NCI-H187 (cell line): ENCODE data around the gene EHBP1.
A peak's percentile ranks its signal among the peaks of the same experiment; 100 is the strongest.
"Not testable (repeated sequence)": the region's sequence is repeated elsewhere in the genome, so short reads cannot be mapped to it uniquely, and the experiment has no call there.

Source experiments
- DNase-seq, 2 experiments: peaks; one replicate each; lab custom pipeline; 2025; lab: John Stamatoyannopoulos, UW

Gene EHBP1

DNA sequence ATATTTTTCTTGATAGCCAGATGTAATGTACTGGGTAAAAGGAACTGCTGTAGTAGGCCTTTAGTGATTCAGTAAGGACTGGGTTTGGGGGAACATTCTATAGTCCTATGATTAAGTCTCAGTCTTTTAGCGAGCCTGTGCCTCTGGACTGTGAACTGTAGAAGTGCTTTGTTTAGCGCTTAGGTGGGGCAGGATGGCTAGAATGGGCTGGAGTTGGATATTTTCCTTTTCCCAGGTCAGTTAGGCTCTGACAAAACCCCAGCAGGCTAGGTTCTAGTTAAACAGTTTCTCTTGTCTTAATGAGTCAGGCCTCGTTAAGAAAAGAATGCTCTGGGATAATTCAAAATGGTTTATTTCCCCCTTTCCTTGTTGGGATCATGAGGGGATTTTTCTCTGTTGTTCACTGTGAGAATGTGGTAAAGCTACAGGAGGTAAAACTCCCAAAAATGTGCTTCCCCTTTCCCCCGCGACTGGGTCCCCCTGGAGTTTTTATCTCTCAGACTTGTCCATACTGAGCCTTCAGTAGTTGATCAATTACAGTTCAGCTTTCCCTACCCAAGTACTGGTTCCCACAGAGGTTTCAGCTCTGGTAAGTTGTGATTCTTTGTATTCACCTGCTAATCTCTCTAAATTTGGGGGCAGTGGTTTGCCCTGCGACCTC, 31.5 kb downstream of the EHBP1 start:
- no peak for DNase-seq

DNA sequence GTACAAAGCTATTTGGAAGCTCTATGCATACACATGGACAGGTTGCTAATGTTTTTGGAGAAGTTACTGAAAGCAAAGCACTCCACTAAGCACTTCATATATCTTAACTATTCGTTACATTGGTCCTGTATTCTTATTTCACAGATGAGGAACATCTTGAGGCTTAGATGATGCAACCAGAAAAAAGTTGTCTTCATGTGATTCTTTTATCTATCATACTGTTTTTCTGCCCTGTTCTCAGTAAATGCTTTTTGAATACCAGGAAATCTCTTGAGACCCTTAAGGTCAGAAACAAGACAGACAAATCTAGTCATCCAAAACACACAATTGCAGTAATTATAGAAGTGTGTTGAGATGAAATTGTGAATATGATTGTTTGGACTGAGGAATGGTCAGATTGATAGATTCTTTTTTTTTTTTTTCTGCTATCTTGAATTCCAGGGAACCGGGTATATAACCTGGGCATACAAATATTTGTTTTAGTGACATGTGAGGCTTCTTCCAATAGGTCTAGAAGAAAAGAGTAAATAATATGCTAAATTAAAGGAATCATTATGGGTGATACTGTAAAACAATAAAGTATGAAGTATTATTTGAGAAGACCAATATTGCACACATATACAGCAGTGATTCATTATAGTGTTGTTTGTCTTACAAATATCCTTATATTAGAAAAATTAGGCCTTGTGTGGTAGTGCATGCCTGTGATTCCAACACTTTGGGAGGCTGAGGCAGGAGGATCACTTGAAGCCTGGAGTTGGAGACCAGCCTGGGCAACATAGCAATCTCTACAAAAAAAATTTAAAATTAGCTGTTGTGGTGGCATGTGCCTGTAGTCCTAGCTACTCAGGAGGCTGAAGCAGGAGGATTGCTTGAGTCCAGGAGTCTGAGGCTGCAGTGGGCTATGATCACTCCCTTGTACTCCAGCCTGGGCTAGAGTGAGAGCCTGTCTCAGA, 33.7 kb downstream of the EHBP1 start:
- DNase-seq, result no peak

DNA sequence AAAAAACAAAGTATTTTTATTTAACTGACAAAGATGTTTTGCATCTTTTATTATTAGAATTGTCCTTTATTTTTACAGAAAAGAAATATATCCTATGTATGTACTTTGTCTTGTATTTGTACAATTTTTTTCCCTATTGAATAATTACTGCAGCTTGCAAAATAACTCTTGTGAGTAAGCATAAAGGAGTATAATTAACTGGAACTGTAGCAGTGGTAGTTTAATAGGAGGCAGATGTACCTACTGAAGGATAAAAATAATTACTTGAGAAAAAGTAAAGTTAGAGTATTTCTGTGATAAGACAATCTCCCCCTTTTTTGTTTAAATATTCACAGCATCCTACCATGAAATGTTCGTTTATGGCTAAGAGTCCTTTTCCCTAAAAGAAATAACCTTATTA, 34.7 kb downstream of the EHBP1 start:
- DNase-seq, result no peak

DNA sequence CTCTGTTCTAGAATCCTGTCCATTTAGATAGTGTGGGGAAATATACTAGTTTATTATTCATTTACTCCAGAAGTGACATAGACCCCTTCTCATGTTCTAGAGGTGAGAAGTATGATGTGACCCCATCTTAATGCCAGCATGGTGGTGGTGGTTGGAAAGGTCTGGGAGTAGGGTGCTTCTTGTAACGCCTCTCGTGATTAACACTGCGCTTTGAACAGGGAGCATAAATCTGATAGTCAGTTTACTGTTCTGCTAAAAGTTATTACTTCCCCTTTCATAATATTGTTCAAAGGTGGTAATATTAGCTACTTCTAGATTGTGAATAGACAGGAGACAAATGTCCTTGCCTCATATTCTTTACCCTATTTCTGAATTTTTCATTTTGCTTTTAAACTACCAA, 35.6 kb downstream of the EHBP1 start:
- DNase-seq, result no peak

DNA sequence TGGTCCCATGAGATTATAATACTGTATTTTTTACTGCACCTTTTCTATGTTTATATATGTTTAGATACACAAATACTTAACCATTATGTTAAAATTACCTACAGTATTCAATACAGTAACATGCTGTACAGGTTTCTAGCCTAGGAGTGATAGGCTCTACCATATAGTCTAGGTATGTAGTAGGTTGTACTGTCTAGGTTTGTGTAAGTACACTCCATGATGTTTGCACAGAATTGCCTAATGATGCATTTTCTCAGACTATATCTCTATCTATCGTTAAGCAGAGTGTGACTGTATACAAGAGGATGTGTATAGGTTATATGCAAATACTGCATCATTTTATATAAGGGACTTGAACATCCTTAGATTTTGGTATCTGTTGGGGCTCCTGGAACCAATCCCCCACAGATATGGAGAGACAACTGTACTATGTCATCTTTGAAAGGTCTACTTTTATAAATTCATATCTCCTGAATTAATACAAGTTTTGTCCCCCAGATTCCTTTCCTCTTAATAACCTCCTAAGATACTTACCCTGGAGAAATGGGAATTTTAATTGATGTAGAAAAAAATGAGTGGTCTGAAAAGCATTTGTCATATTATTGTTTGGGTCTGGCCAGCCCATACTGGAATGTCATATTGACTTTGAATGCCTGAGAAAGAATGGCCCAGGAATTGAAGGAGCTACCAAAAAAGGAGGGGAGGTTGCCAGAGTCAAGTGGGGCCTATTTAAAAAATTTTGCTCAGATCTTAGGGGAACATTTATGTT, 36.6 kb downstream of the EHBP1 start:
- no peak for DNase-seq

DNA sequence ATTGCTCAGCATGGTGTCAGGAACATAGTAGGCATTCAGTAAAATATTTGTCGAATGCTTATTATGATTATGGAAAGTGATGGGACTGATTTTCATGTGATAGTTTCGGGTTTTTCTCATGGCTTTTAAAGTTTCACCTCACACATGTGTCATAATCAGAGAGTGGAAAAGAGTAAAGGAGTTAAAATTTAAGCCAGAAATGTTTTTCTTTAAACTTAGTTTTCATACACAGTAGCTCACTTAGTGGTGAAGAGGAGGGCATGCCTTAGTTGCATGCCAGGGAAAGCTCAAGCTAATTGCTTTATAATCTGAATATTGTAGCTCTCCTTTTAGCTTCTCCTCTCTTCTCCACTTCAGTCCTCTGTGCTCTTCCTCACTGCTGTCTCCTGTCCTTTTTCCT, 38.0 kb downstream of the EHBP1 start:
- no peak for DNase-seq

DNA sequence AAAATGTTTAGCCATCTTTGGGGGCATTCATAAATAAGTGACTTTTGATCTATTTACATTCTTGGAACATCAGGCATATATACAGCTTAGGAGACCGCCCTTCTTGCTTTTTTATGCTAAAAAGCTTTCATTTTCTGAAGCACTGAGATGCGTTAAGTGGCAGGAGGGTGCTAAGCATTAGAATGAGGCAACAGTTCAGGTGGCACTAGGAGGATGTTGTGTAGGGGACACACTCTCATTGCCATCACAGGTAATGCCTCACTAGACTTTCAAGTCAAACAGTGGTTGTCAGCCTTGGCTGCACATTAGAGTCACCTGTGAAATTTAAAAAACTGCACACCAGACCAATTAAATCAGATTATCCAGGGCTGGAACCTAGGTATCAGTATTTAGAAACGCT, 39.1 kb downstream of the EHBP1 start:
- DNase-seq, result no peak

DNA sequence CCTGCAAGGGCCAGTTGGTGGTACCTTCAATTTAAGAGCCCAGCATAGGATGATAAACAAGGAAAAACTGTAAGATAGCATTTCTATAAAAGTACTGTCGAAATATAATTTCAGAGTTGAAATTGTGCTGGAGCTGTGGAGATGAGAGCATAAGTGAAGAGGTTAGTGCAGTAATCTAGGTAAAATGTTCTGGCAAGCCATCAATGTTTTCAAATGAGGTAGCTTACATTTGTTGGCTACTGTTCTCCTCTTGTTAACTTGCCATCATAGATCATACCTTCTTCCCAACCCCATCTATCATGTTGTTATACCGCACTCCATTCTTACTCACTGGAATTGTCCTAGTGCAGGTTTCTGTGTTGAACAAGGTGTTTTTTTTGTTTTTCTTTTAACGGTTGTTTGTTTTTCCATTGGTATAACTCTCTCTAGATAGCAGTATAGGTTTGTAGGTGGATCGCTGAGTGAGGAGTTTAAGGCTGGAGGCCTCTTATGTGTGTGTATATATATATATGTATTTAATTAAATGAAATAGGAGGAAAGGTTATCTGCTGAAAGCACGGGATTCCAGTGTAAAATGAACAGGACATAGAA, 40.5 kb downstream of the EHBP1 start:
- no peak for DNase-seq

DNA sequence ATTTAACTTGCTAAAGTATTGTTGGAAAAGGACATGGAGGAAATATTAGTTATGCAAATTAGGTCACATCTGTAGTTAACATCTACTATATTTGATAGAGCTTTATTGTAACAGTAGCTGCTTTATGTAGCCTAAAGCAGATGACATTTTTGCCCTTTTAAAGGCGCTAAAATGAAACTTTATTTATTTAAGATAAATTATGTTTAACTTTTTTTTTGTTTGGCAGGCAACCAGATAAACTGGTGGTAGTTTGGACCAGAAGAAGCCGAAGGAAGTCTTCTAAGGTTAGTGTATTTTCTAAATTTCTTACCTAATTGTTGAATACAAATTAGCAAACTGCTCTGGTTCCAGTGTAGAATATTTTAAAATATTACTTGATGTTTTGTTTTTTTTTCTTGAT, 41.7 kb downstream of the EHBP1 start:
- DNase-seq, result no peak

DNA sequence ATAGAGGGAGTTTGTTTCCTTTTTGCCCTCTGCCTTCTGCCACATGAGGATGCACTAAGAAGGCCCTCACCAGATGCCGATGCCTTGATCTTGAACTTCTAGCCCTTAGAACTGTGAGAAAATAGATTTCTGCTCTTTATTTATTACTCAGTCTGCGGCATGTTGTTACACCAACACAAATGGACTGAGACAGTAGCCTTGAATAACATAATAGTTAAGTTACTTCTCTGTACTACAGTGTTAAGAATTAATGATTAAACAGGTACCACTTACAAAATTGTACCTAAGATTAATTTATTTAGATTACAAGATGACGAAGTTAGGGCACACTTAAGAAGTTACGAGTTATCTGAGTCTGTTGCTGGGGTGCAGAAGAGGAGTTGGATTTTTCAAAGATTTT, 42.4 kb downstream of the EHBP1 start:
- DNase-seq, result no peak

DNA sequence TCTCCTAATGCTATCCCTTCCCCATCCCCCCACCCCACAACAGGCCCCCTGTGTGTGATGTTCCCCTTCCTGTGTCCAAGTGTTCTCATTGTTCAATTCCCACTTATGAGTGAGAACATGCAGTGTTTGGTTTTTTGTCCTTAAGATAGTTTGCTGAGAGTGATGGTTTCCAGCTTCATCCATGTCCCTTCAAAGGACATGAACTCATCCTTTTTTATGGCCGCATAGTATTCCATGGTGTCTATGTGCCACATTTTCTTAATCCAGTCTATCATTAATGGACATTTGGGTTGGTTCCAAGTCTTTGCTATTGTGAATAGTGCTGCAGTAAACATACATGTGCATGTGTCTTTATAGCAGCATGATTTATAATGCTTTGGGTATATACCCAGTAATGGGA, 43.6 kb downstream of the EHBP1 start:
- not testable (repeated sequence) for DNase-seq

DNA sequence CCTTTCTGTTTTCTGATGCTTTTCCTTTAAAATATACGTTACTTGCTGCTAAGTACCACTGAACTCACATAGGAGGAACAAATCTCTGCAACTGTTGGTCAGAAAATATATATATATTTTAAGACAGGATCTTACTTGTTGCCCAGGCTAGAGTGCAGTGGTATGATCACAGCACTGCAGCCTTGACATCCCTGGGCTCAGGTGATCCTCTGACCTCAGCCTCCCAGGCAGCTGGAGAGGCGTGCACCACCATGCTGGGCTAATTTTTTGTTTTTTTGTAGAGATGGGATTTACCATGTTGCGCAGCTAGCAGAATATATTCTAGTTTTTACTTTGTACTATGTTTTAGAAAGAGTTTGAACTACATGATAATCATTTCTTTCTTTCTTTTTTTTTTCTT, 51.5 kb downstream of the EHBP1 start:
- DNase-seq, result no peak

DNA sequence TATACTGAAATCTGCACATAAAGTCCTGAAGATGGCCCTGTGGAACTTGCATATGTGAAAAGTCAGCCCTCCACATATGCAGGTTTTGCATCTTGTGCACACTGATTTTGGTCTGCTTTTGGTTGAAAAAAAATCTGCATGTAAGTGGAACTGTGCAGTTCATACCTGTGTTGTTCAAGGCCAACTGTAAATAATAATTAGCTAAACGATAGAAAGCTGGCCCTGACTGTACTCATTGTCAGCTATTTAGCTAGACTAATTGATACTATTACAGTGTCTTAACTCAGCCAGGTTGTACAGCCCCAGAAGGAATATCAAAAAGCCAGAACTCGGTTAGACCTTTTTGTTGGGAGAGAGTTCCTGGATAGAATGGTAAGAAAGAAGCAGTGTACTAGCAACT, 54.5 kb downstream of the EHBP1 start:
- no peak for DNase-seq

DNA sequence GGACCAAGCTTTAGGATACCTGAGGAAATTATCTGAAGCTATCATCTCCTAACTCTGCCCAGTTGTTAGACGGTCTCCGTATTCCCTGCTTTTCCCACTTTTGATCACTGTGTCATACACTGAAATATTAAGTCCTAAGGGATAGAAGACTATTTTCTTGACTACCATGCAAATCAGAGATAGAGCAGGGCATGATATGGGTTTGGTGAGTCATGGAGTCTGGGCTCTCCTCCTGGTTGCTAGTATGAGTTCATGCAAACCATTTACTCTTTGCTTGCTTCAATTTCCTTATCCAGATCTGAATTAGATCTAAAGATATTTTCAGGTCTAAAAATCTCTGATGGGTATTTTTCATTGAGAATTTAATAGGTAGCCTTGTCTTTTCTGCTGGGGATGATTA, 55.0 kb downstream of the EHBP1 start:
- no peak for DNase-seq

DNA sequence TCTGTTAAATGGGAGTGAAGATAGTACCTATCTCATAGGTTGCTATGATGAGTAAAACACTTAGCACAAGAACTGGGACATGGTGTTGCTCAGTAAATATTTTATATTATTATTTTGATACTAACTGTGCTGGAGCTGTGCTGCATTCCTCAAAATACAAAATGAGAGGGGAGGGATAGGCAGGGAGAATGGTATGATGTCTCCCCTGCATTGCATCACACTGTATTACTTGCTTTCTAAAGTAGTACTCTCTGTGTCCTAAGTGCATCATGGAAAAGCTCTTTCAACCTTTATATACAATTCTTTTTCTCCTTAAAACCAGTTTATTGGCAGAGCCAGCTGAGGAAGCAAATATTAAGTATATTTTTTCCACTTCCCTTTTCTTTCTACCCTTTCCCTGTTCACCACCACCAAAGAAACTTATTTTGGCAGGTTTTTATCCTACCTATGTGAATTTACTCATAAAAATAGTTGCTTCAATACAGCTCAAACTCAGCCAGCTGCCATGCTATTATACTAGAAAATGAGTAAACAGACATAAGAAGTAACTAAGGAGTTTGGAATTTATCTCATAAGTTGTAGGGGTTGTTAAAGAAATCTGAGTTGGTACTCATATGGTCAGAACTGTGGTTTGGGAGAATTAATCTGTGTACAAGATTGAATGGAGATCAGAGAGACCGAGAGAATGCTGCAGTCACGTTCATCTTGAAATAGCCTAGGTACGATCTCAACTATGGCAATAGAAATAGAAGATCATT, 60.3 kb downstream of the EHBP1 start:
- no peak for DNase-seq

DNA sequence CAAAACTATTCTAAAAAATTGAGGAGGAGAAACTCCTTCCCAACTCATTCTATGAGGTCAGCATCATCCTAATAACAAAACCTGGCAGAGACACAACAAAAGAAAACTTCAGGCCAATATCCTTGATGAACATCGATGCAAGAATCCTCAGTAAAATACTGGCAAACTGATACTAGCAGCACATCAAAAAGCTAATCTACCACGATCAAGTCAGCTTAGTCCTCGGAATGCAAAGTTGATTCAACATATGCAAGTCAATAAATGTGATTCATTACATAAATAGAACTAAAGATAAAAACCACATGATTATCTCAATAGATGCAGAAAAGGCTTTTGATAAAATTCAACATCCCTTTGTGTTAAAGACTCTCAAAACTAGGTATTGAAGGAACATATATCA, 63.1 kb downstream of the EHBP1 start:
- DNase-seq, result no peak

DNA sequence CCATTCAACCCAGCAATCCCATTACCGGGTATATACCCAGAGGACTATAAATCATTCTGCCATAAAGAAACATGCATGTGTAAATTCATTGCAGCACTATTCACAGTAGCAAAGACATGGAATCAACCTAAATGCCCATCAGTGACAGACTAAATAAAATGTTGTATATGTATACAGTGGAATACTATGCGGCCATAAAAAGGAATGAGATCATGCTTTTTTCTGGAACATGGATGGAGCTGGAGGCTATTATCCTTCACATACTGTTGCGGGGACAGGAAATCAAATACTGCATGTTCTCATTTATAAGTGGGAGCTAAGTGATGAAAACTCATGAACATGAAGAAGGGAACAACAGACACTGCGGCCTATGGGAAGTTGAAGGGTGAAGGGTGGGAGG, 65.1 kb downstream of the EHBP1 start:
- no peak for DNase-seq

DNA sequence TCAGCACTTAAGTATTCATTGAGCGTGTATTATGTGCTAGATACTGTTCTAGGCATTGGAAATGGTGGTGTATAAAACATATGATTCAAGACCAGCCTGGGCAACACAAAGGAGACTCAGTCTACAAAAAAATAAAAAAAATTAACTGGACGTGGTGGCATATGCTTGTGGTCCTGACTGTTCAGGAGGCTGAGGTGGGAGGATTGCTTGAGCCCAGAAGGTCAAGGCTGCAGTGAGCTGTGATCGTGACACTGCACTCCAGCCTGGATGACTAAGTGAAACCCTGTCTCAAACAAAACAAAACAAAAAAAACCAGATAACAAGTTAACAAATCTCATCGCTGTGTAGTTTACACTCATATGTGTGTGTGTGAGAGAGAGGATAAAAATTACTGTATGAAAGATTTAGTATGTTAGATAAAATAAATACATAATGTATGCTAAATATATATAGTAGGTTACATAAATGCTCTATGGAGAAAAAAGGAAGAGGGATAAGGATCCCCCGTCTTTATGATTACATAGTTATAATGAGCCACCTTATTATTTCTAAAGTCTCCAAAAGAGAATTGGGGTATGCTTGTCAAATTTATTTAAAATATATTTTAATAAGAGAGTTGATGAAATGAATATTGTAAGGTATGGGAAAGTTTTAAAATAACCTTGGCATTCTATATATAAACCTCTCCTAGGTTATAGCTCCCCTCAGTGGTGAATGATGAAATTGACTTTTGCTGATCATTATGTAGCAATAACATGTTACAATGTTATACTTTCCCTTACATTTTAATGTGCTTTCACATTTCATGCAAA, 69.2 kb downstream of the EHBP1 start:
- DNase-seq, result peak; percentile 29 to 32

DNA sequence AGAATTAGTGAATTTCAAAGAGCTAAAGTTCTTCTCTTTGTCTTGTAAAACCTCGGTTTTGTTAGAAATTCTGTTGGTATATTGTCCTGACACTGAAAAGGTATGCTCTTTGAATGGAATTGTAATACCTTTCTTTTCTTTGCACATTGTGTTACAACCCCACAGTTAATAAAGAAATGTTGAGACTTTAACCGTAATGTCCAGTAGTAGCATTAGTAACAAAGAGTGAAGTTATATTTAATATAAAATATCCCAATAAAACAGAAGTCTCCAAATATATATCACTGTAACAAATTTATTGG, 69.8 kb downstream of the EHBP1 start:
- no peak for DNase-seq

DNA sequence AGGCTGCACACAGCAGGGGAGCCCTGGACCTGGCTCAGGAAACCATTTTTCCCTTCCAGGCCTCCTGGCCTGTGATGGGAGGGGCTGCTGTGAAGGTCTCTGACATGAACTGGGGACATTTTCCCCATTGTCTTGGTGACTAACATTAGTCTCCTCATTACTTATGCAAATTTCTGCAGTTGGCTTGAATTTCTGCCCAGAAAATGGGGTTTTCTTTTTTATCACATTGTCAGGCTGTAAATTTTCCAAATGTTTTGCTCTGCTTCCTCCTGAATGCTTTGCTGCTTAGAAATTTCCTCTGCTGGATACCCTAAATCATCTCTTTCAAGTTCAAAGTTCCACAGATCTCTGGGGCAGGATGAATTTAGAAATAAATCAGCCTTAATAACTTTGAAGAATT, 78.2 kb downstream of the EHBP1 start:
- DNase-seq, result no peak

DNA sequence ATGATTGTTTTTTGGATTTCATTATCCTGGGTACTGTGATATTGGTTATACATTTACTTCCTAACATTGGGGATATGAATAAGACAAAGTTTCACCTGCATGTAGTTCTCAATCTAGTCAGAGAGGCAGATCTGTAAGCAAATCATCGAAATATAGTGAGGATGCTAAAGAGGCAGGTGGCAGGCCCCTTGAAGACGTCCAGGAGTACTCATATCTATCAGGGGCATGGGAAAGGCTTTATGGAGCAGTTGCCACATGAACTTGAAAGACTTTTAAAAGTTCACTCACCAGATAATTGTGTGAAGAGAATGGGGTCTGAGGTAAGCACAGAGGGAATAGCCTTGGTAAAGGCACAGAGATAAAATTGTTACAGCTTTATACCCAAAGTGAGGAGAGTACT, 78.8 kb downstream of the EHBP1 start:
- no peak for DNase-seq
